K562 (cell line): Measurements from ENCODE around the gene GSS. TPM values are rescaled to one million over a fixed set of nuclear protein-coding genes. Genes with fewer than 3 reads are reported as not detected.

Source experiments
- CTBP1 ChIP-seq: fragments of 450-650 bp; IDR thresholded peaks from 2 replicates; pipeline ENCODE4 v1.6.1; 2016; ENCODE audit warnings: borderline replicate concordance
- ELF2 ChIP-seq: fragments of 250-450 bp; sonication (Bioruptor Pico); IDR thresholded peaks from 2 replicates; pipeline ENCODE4 v1.5.0; 2021; ENCODE audit warnings: mild to moderate bottlenecking
- ETV5 ChIP-seq: sonication (generic); formaldehyde crosslinking; IDR thresholded peaks from 2 replicates; pipeline ENCODE4 v1.4.0; 2020; ENCODE audit warnings: low read depth, mild to moderate bottlenecking, missing genetic modification reagents
- GABPB2 ChIP-seq: fragments of 250-450 bp; sonication (Bioruptor Pico); conservative IDR thresholded peaks from 2 replicates; pipeline ENCODE4 v1.5.1; 2021; ENCODE audit warnings: mild to moderate bottlenecking
- HMG20A ChIP-seq: fragments of 450-650 bp; formaldehyde crosslinking; conservative IDR thresholded peaks from 2 replicates; pipeline ENCODE4 v1.4.0; 2020; ENCODE audit warnings: mild to moderate bottlenecking, mixed read lengths
- PYGO2 ChIP-seq: fragments of 450-650 bp; IDR thresholded peaks from 2 replicates; pipeline ENCODE4 v1.6.1; 2016; ENCODE audit warnings: mild to moderate bottlenecking, missing genetic modification characterization, moderate library complexity, missing compliant biosample characterization
- SMAD1 ChIP-seq: fragments of 150-350 bp; IDR thresholded peaks from 2 replicates; pipeline ENCODE4 v1.6.1; 2014; ENCODE audit warnings: low read length, low read depth; ENCODE audit not compliant: partially characterized antibody
- SMARCE1 ChIP-seq: fragments of 450-650 bp; IDR thresholded peaks from 2 replicates; pipeline ENCODE4 v1.7.1; 2016; ENCODE audit warnings: mild to moderate bottlenecking
- SUPT5H ChIP-seq: fragments of 450-650 bp; IDR thresholded peaks from 2 replicates; pipeline ENCODE4 v1.6.1; 2016
- TAF15 ChIP-seq: fragments of 200-400 bp; formaldehyde crosslinking; IDR thresholded peaks from 2 replicates; pipeline ENCODE4 v1.6.1; 2017; ENCODE audit warnings: mild to moderate bottlenecking, low read depth, low read length, moderate library complexity
- TCFL5 ChIP-seq: fragments of 250-450 bp; sonication (Bioruptor Pico); conservative IDR thresholded peaks from 2 replicates; pipeline ENCODE4 v1.6.1; 2021; ENCODE audit warnings: mild to moderate bottlenecking, moderate library complexity, matching md5 sums
- ZC3H4 ChIP-seq: sonication (generic); formaldehyde crosslinking; IDR thresholded peaks from 2 replicates; pipeline ENCODE4 v1.9.0; 2021; ENCODE audit warnings: missing genetic modification reagents, borderline replicate concordance
- ZKSCAN1 ChIP-seq: fragments of 150-350 bp; IDR thresholded peaks from 2 replicates; pipeline ENCODE4 v1.6.1; 2016; ENCODE audit warnings: low read depth, low read length
- ZNF217 ChIP-seq: sonication (generic); formaldehyde crosslinking; IDR thresholded peaks from 2 replicates; pipeline ENCODE4 v1.8.0; 2022; ENCODE audit warnings: mild to moderate bottlenecking, missing genetic modification reagents
- ZNF561 ChIP-seq: fragments of 450-650 bp; formaldehyde crosslinking; conservative IDR thresholded peaks from 2 replicates; pipeline ENCODE4 v1.4.0; 2020; ENCODE audit warnings: mild to moderate bottlenecking, moderate library complexity
- ZNF57 ChIP-seq: fragments of 450-650 bp; formaldehyde crosslinking; IDR thresholded peaks from 2 replicates; pipeline ENCODE4 v1.4.0; 2020; ENCODE audit warnings: mild to moderate bottlenecking, moderate library complexity
- ZNF766 ChIP-seq: fragments of 200-800 bp; sonication (Bioruptor generic); conservative IDR thresholded peaks from 2 replicates; pipeline ENCODE4 v1.6.1; 2016; ENCODE audit warnings: missing genetic modification characterization, missing compliant biosample characterization
- ZSCAN32 ChIP-seq: fragments of 450-650 bp; formaldehyde crosslinking; IDR thresholded peaks from 2 replicates; pipeline ENCODE4 v1.4.0; 2020; ENCODE audit warnings: mild to moderate bottlenecking, moderate library complexity
- polyA plus RNA-seq, 8 experiments: library from polyadenylated mRNA; depleted of rRNA in 4 of 8; stranded (reverse) in 5 of 8; unstranded in 3 of 8; fragments of >200 nt; fragmentation: Nextera tagmentation in 2 of 8; fragmentation: Illumina TruSeq in 1 of 8; extraction: Ambion mirVana in 2 of 8; extraction: Trizol in 1 of 8; gene quantifications; 2 replicates each; pipeline versions ENCODE4 v1.2.1 to v1.2.3, GENCODE V29; 2011 to 2014; ENCODE audit warnings: inconsistent platforms in 1 of 8, missing spikeins in 1 of 8
- total RNA-seq, 7 experiments: library from RNA; depleted of rRNA in 6 of 7; stranded (reverse); fragments of >200 nt in 6 of 7; fragmentation: Illumina TruSeq in 2 of 7; extraction: Trizol in 2 of 7; gene quantifications; 2 replicates each; pipeline versions ENCODE4 v1.2.1 to v1.2.3, GENCODE V29; 2011 to 2021; ENCODE audit warnings: low replicate concordance in 1 of 7
- TF ChIP-seq, protein P1 (sequence below): fragments of 450-650 bp; IDR thresholded peaks from 2 replicates; pipeline ENCODE4 v1.6.1; 2016; ENCODE audit warnings: low read depth, mild to moderate bottlenecking, moderate library complexity
- TF ChIP-seq, protein P2 (sequence below): fragments of 250-450 bp; sonication (Bioruptor Pico); IDR thresholded peaks from 2 replicates; pipeline ENCODE4 v1.8.0; 2022; ENCODE audit warnings: inconsistent platforms, mild to moderate bottlenecking, moderate library complexity, borderline replicate concordance
- TF ChIP-seq, protein P3 (sequence below): fragments of 450-650 bp; IDR thresholded peaks from one replicate; pipeline ENCODE4 v1.6.1; 2018; ENCODE audit warnings: mild to moderate bottlenecking, moderate library complexity; ENCODE audit not compliant: partially characterized antibody
- TF ChIP-seq, protein P4 (sequence below), 2 experiments: fragments of 450-650 bp in 1 of 2; IDR thresholded peaks; 2 replicates each; pipeline ENCODE4 v1.6.1; 2011 to 2017; ENCODE audit warnings: low read depth in 2 of 2, antibody characterized with exemption in 1 of 2, borderline replicate concordance in 1 of 2, low read length in 1 of 2, mild to moderate bottlenecking in 1 of 2, mixed read lengths in 1 of 2; ENCODE audit not compliant: control insufficient read depth in 1 of 2

Gene GSS
- total and polyA plus RNA-seq, 9 of the 15 experiments (the other 6 are each of a cell fraction or from before 2014, with no cell fraction given), result 18.4 to 165 (median 89.4) TPM

DNA sequence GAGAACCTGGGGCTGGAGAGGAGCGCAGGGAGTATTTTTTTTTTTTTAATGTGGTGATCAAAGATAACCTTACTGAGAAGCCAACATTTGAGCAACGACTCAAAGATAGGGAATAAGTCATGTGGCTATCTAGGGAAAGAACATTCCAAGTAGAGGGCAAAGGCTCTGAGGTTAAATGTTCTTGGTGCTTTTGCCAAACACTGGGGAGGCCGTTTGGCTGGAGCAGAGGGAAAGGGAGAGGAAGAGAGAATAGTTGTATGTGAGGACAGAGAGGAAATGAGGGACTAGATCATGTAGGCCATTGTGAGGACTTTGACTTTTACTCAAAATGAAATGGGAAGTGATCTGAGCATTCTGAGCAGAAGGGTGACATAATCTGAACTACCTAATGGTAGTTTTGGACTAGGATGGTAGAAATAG lies 51.4 kb downstream of the GSS start (continued):
- TF ChIP-seq PYGO2 (tag), result no peak
- no peak for TF ChIP-seq ZNF57
- no peak for TF ChIP-seq TCFL5 (CRISPR knock-in tag)
- no peak for TF ChIP-seq ZNF217
- no peak for TF ChIP-seq CTBP1
- TF ChIP-seq ELF2, result 0 out of 2 replicates have a peak, but pooled peaks have one; percentile 31
- no peak for TF ChIP-seq ZNF561
- no peak for TF ChIP-seq TAF15
- TF ChIP-seq GABPB2 (CRISPR knock-in tag), result no peak
- TF ChIP-seq, protein P1, sequence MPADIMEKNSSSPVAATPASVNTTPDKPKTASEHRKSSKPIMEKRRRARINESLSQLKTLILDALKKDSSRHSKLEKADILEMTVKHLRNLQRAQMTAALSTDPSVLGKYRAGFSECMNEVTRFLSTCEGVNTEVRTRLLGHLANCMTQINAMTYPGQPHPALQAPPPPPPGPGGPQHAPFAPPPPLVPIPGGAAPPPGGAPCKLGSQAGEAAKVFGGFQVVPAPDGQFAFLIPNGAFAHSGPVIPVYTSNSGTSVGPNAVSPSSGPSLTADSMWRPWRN, result no peak
- TF ChIP-seq ZKSCAN1, result no peak
- no peak for TF ChIP-seq HMG20A
- no peak for TF ChIP-seq ZSCAN32 (CRISPR knock-in tag)
- TF ChIP-seq ZNF766 (CRISPR knock-in tag), result 0 out of 2 replicates have a peak, but pooled peaks have one; percentile 24
- TF ChIP-seq SMAD1, result no peak
- no peak for TF ChIP-seq SUPT5H
- TF ChIP-seq, protein P2, sequence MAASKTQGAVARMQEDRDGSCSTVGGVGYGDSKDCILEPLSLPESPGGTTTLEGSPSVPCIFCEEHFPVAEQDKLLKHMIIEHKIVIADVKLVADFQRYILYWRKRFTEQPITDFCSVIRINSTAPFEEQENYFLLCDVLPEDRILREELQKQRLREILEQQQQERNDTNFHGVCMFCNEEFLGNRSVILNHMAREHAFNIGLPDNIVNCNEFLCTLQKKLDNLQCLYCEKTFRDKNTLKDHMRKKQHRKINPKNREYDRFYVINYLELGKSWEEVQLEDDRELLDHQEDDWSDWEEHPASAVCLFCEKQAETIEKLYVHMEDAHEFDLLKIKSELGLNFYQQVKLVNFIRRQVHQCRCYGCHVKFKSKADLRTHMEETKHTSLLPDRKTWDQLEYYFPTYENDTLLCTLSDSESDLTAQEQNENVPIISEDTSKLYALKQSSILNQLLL (CRISPR knock-in tag), result no peak
- no peak for TF ChIP-seq ETV5 (CRISPR knock-in tag)
- TF ChIP-seq, protein P3, sequence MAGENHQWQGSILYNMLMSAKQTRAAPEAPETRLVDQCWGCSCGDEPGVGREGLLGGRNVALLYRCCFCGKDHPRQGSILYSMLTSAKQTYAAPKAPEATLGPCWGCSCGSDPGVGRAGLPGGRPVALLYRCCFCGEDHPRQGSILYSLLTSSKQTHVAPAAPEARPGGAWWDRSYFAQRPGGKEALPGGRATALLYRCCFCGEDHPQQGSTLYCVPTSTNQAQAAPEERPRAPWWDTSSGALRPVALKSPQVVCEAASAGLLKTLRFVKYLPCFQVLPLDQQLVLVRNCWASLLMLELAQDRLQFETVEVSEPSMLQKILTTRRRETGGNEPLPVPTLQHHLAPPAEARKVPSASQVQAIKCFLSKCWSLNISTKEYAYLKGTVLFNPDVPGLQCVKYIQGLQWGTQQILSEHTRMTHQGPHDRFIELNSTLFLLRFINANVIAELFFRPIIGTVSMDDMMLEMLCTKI, result no peak
- TF ChIP-seq, protein P4, sequence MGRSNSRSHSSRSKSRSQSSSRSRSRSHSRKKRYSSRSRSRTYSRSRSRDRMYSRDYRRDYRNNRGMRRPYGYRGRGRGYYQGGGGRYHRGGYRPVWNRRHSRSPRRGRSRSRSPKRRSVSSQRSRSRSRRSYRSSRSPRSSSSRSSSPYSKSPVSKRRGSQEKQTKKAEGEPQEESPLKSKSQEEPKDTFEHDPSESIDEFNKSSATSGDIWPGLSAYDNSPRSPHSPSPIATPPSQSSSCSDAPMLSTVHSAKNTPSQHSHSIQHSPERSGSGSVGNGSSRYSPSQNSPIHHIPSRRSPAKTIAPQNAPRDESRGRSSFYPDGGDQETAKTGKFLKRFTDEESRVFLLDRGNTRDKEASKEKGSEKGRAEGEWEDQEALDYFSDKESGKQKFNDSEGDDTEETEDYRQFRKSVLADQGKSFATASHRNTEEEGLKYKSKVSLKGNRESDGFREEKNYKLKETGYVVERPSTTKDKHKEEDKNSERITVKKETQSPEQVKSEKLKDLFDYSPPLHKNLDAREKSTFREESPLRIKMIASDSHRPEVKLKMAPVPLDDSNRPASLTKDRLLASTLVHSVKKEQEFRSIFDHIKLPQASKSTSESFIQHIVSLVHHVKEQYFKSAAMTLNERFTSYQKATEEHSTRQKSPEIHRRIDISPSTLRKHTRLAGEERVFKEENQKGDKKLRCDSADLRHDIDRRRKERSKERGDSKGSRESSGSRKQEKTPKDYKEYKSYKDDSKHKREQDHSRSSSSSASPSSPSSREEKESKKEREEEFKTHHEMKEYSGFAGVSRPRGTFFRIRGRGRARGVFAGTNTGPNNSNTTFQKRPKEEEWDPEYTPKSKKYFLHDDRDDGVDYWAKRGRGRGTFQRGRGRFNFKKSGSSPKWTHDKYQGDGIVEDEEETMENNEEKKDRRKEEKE (IDR thresholded peaks at IDR 0.05; ENCODE audit: borderline replicate concordance in 1 of 2, control insufficient read depth in 1 of 2, low read depth in 2 of 2, low read length in 1 of 2), result no peak
- no peak for TF ChIP-seq ZC3H4 (CRISPR knock-in tag)
- TF ChIP-seq SMARCE1, result 0 out of 2 replicates have a peak, but pooled peaks have one; percentile 21
